Stimulated activated CD8-positive, alpha-beta memory T cell treated with anti-CD3 and anti-CD28 coated beads, Interleukin-15, amount 100 ng/mL, for 24 hours (primary cell): ENCODE data around the gene KCNQ5.

Experiments used
- DNase-seq: peaks from one replicate; pipeline ENCODE4 v3.0.0-alpha.2; 2020; ENCODE audit warnings: low read depth

Gene KCNQ5

DNA sequence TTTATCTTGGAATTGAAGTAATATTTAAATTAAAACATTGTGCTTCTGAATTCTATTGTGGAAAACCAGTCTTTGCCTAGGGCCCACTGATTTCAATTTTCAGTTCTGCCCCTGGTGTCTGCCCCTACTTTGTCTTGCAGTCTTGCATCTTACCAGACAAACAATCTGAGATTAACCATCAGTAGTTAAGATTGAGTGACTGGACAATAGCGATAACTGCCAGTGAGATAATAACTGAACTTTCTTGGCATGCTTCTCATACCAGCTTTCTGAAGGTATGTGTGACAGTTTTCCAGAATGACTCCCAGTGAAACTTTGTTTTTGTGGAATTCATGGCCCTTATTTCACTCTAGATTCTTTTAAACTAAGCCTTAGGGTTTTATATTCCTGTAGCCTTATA lies 53.5 kb downstream of the KCNQ5 start:
- no peak for DNase-seq

DNA sequence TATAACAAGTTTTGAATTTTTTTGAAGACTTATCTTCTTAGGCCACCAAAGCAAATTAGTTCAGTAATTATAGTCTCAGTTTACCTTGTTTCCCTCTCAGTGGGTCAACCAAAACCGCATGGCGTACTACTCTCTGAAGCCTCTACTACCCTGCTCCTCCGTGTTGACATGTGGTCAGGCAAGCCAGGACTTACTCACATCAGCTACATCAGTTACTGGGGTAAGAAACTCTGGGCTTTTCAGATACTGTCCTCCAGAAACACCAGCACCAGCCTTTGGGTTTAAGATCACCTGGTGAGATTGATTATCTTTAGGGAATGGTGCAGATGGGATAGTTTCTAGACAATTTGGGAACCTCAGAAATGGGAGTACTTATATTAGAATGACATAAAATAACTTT lies 55.1 kb downstream of the KCNQ5 start:
- no peak for DNase-seq

DNA sequence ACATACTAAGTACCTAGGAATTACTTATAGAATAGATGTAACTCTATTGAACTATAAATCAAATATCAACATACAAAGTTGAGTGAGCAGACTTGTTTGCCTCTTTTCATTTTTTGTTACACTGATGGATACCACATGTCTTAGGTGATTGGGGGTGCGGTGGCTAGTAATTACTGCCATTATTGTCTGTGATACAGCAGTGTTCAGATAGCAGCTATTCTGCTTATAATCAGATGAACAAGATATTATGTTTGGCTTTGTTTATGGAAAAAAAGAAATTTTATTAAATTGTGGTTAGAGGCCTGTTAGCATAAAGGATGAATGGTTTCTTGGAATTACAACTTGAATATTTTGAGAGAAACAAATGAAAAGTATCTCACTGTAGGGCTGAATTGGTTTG lies 55.9 kb downstream of the KCNQ5 start:
- DNase-seq: no peak

GRCh38 chr6:72683797-72684196 lies 61.9 kb downstream of the KCNQ5 start:
- DNase-seq: no peak

- no peak for DNase-seq
Observed at GRCh38 chr6:72689107-72689954, 67.5 kb downstream of the KCNQ5 start.

GRCh38 chr6:72691249-72691648 lies 69.4 kb downstream of the KCNQ5 start:
- DNase-seq: no peak

GRCh38 chr6:72696055-72696454 lies 74.2 kb downstream of the KCNQ5 start:
- no peak for DNase-seq

DNA sequence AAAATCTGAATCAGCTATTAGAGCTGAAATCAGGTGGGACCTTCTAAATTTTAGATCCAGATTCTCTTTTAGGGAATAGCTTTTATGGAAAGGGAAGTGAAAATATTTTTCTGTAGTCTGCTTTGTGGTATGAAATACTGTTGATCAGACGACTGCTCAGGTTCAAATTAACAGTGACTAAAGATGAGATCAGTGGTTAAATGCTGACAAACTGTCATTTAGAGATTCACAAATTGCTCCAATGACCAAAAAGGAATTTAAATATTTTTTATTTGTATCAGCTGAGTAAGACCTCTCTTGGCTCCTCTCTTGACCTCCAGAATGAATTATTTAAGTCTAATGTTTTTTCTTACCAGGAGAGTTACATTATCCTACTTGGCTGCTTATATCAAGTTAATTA lies 77.3 kb downstream of the KCNQ5 start:
- DNase-seq: no peak

DNA sequence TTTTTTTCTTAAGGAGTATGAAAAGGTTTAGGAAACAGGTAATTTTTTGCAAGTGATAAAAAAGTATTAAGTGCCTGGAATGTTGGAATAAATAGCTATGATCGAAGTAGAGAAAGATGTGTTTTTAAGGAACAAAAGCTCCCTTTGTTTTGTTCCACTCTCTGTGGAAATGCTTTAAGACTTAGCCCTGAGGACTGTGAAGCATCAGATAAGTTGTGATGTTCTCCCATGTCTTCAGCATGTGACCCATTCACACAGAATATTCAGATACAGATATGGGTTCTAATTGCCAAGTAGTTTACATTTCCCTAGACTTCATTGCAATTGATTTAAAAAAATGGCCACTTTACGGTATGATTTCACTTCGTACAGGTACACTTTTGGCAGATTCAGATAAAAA lies 80.6 kb downstream of the KCNQ5 start:
- DNase-seq: no peak

GRCh38 chr6:72703093-72703492 lies 81.2 kb downstream of the KCNQ5 start:
- DNase-seq: no peak

DNA sequence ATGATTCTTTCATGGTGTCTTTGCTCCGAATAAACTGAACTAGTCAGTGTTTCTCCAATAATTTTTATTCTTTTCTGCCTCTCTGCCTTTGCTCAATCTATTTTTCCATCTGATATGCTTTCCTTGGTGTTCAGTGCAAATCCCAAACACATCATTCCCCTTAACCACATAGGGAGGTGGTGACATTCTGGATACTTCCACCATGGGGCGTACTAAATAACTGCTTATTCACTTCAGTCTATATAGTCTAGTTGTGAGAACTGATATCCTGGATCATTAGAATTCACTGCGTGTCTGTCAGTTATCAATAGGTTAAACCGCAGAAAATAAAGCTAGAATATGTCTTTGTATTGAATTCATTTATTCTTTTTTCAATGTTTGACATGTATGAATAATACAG lies 83.1 kb downstream of the KCNQ5 start:
- no peak for DNase-seq

DNA sequence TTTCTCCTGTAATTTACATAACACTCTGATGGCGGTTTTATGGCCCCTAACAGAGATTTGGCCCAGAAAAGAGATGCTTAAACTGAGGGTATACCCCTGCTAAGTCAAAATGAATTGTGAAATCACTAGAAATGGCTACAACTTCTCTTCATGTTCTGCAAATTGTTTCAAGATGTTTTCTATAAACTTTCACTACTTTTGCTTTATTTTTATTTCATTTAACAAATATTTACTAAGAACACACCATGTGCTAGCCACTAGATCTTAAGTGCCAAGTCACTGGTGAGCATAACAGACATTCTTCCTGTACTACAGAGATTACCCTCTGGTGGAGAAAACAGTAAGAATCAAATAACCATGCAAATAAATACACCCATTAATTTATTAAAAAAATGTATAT lies 87.6 kb downstream of the KCNQ5 start:
- DNase-seq: no peak

DNA sequence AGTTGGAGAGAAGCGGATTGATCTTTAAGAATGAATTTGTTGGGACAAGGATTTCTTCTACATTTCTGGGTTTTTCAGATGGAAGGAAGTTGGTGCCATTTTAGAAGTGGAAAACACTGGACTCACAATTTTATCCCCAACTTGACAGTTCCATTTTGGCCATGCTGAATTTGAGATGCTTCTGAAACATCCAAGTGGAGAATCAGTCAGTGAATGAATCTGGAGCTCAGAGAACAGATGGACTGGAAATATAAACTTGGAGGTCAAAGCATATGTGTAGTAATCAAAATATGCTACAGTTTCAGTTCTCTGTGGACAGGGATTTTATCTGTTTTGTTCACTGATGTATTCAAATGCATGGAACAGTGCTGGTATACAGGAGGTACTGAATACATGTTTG lies 89.9 kb downstream of the KCNQ5 start:
- DNase-seq: no peak

GRCh38 chr6:72712910-72713309 lies 91.0 kb downstream of the KCNQ5 start:
- DNase-seq: no peak

- DNase-seq: no peak
Observed at GRCh38 chr6:72715119-72715518, 93.3 kb downstream of the KCNQ5 start.

DNA sequence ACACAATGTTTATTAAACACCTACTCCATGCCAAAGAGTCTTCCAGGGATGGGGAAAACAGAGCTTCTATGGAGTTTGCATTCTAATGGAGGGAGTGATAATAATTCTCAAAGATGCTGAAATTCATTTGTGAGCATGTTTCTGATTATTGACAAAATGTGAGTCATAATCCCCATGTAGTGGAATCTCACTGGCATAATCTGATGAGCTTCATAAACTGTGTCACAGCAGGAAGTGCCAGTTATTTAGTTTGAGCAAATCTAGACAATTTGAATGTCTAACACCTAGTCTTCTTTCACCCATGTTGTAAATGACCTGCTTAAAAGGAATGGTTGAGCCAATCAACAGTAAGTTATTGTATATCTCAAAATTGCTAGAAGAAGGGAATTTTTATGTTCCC lies 95.1 kb downstream of the KCNQ5 start:
- DNase-seq: no peak

DNA sequence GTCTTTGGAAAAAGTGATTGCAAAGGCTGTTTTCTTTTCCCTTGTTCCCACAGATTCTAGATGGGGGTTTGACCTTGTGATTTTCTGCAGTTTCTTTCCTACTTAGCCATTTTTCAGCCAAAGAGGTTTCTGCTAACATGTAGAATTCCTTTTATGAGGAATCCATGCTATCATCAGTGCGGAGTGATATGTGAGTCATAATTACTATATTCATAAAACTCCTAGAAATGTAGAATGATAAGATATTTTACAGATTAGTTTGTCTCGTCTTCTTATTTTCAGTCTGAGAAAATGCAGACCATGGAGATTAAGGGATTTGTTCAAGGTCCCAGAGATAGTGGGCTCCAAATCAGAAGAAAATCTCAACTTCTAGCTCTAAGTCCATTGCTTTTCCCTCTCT lies 98.6 kb downstream of the KCNQ5 start:
- no peak for DNase-seq

GRCh38 chr6:72721346-72721745 lies 99.5 kb downstream of the KCNQ5 start:
- no peak for DNase-seq

DNA sequence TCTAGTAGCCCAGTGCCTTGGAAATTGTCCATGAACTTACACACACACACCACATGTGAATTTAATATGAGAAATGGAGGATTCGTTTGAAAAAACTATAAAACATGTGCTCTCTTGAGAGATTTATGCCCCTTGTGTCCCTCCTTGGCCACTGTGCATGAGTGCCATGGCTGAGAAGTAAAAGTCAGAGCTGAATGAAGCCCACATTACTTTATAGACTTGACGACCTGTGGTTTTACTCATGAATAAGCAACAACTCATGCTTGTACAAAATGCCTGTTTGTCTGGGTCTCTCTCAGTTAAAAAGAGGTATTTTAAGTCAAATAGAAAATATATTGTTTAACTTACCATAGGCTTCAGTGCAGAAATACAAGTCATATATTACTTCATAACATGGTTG lies 102.7 kb downstream of the KCNQ5 start:
- DNase-seq: no peak

GRCh38 chr6:72728706-72729343 lies 107.0 kb downstream of the KCNQ5 start:
- no peak for DNase-seq

- DNase-seq: no peak
Observed at GRCh38 chr6:72733045-72733444, 111.2 kb downstream of the KCNQ5 start.

GRCh38 chr6:72738091-72738490 lies 116.2 kb downstream of the KCNQ5 start:
- DNase-seq: no peak

- DNase-seq: no peak
Observed at GRCh38 chr6:72739368-72739779, 117.5 kb downstream of the KCNQ5 start.

- no peak for DNase-seq
Observed at GRCh38 chr6:72740135-72740534, 118.3 kb downstream of the KCNQ5 start.
